ENCODE results near the gene SLC27A3. TPM values are rescaled to one million over a fixed set of nuclear protein-coding genes. Genes with fewer than 3 reads are reported as not detected.

The SLC27A3 gene
- total RNA-seq, 2 experiments from 2014 or later = 3.8 to 4.4 TPM

- no peaks in the 10 kb centered on the region for H3K27me3 Mint-ChIP-seq
- no peak for ATAC-seq (ENCODE audit: poor library complexity)
- H3K36me3 Mint-ChIP-seq (ENCODE audit: low read depth) = no peaks in the 10 kb centered on the region
- Histone ChIP-seq H3K27ac (ENCODE audit: low read depth in 1 of 2, low read length in 2 of 2) (no peak overlapping the region), H3K4me3 (ENCODE audit: low read length) (no peak overlapping the region), H3K4me1 (ENCODE audit: insufficient read depth, low read length) (peaks cover 34% of the 10 kb centered on the region), H3K27me3 (ENCODE audit: control insufficient read depth in 1 of 2, insufficient read depth in 2 of 2, low read length in 2 of 2) (no peaks in the 10 kb centered on the region), H3K36me3 (ENCODE audit: insufficient read depth, low read length) (no peaks in the 10 kb centered on the region), H3K9me3 (ENCODE audit: control insufficient read depth in 1 of 2, insufficient read depth in 1 of 2, low read length in 2 of 2) (no peaks in the 10 kb centered on the region)
- peaks cover 20% of the 10 kb centered on the region for H3K4me1 Mint-ChIP-seq (ENCODE audit: low read depth)
- peak overlapping the region; percentile 42 for H3K4me3 Mint-ChIP-seq
- H3K27ac Mint-ChIP-seq = no peak overlapping the region
- POLR2A ChIA-PET = no interaction called here
- intact Hi-C loops (cut with DNase I, micrococcal nuclease) = no loop called here
- no peaks in the 10 kb centered on the region for H3K9me3 Mint-ChIP-seq
- DNase-seq = no peak
- CTCF ChIA-PET = no interaction called here
- no peak for TF ChIP-seq CTCF (IDR thresholded peaks at IDR 0.05)
These were observed 3.0 kb downstream of the SLC27A3 start for GRCh38 chr1:153778051-153778823.

- POLR2A ChIA-PET = no interaction called here
- intact Hi-C loops (cut with DNase I, micrococcal nuclease) = no loop called here
- no peaks in the 10 kb centered on the region for H3K27me3 ChIP-seq (ENCODE audit: control insufficient read depth in 1 of 2, insufficient read depth in 2 of 2, low read length in 2 of 2)
- no peaks in the 10 kb centered on the region for H3K27me3 Mint-ChIP-seq
- CTCF ChIA-PET = no interaction called here
- H3K9me3 ChIP-seq (ENCODE audit: control insufficient read depth in 1 of 2, insufficient read depth in 1 of 2, low read length in 2 of 2) = no peaks in the 10 kb centered on the region
- H3K4me1 Mint-ChIP-seq (ENCODE audit: low read depth) = peaks cover 25% of the 10 kb centered on the region
- no peaks in the 10 kb centered on the region for H3K36me3 Mint-ChIP-seq (ENCODE audit: low read depth)
- peaks cover 37% of the 10 kb centered on the region for H3K4me1 ChIP-seq (ENCODE audit: insufficient read depth, low read length)
- H3K4me3 Mint-ChIP-seq = peak overlapping the region; percentile 42
- no peaks in the 10 kb centered on the region for H3K9me3 Mint-ChIP-seq
- DNase-seq (no peak), ATAC-seq (ENCODE audit: poor library complexity) (no peak)
- H3K36me3 ChIP-seq (ENCODE audit: insufficient read depth, low read length) = no peaks in the 10 kb centered on the region
- TF ChIP-seq CTCF (IDR thresholded peaks at IDR 0.05) = no peak
- H3K27ac Mint-ChIP-seq = no peak overlapping the region
- no peak overlapping the region for H3K4me3 ChIP-seq (ENCODE audit: low read length)
- H3K27ac ChIP-seq (ENCODE audit: low read depth in 1 of 2, low read length in 2 of 2) = no peak overlapping the region
These were observed 3.8 kb downstream of the SLC27A3 start for GRCh38 chr1:153778824-153779519.

DNA sequence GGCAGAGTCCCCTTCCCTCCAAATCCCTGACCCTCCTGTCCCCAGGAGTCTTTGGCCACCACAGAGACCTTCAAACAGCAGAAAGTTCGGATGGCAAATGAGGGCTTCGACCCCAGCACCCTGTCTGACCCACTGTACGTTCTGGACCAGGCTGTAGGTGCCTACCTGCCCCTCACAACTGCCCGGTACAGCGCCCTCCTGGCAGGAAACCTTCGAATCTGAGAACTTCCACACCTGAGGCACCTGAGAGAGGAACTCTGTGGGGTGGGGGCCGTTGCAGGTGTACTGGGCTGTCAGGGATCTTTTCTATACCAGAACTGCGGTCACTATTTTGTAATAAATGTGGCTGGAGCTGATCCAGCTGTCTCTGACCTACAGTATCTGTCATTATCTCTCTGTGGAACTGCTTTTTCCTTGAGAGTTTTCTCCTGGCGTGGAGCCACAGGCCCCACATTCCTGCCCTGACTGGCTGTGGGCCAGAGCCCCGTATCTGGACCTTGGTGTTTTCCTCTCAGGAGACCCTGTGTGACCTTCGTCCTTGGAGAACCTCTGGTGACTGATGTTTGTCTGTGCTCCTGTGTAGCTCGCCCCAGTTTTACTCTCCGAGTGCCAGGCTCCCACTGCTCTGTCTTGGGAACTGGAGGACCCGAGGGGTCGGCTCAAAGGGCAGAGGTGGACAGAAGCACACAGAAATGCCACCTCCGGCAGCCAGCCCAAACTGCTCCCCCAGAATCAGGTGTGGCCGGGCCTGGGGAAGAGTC is 4.8 kb downstream of the SLC27A3 start:
- no peak overlapping the region for H3K27ac Mint-ChIP-seq
- H3K4me1 ChIP-seq (ENCODE audit: insufficient read depth, low read length) = peaks cover 34% of the 10 kb centered on the region
- no peak for DNase-seq
- no peaks in the 10 kb centered on the region for H3K36me3 ChIP-seq (ENCODE audit: insufficient read depth, low read length)
- no peak for ATAC-seq (ENCODE audit: poor library complexity)
- H3K4me3 ChIP-seq (ENCODE audit: low read length) = no peak overlapping the region
- peaks cover 17% of the 10 kb centered on the region for H3K4me1 Mint-ChIP-seq (ENCODE audit: low read depth)
- ChIA-PET CTCF (no interaction called here), POLR2A (no interaction called here)
- no peaks in the 10 kb centered on the region for H3K9me3 Mint-ChIP-seq
- no peak for TF ChIP-seq CTCF (IDR thresholded peaks at IDR 0.05)
- H3K36me3 Mint-ChIP-seq (ENCODE audit: low read depth) = no peaks in the 10 kb centered on the region
- no peaks in the 10 kb centered on the region for H3K27me3 Mint-ChIP-seq
- H3K27ac ChIP-seq (ENCODE audit: low read depth in 1 of 2, low read length in 2 of 2) = no peak overlapping the region
- intact Hi-C loops (cut with DNase I, micrococcal nuclease) = no loop called here
- no peaks in the 10 kb centered on the region for H3K27me3 ChIP-seq (ENCODE audit: control insufficient read depth in 1 of 2, insufficient read depth in 2 of 2, low read length in 2 of 2)
- H3K9me3 ChIP-seq (ENCODE audit: control insufficient read depth in 1 of 2, insufficient read depth in 1 of 2, low read length in 2 of 2) = no peaks in the 10 kb centered on the region
- H3K4me3 Mint-ChIP-seq = peak overlapping the region; percentile 23
